Loucy (cell line): Measurements from ENCODE around the gene TAS2R41.

Experiments used
- H2AFZ ChIP-seq: fragments of 200-600 bp; sonication (generic); 2 replicates; pipeline ENCODE4 v1.6.0; 2016; ENCODE audit warnings: antibody characterized with exemption, mild to moderate bottlenecking, low read length, moderate library complexity
- H3F3A ChIP-seq: fragments of 200-600 bp; 2 replicates; pipeline ENCODE4 v1.6.0; 2016; ENCODE audit warnings: antibody characterized with exemption, low read depth, mild to moderate bottlenecking
- H3K27me3 ChIP-seq: fragments of 200-600 bp; sonication (generic); 2 replicates; pipeline ENCODE4 v1.6.1; 2014; ENCODE audit warnings: low read length, mild to moderate bottlenecking; ENCODE audit not compliant: insufficient read depth, poor library complexity, severe bottlenecking
- H3K36me3 ChIP-seq: fragments of 200-600 bp; sonication (generic); 2 replicates; pipeline ENCODE4 v1.6.1; 2016; ENCODE audit warnings: low read length; ENCODE audit not compliant: insufficient read depth
- H3K4me1 ChIP-seq: fragments of 200-600 bp; sonication (generic); 2 replicates; pipeline ENCODE4 v1.5.1; 2014; ENCODE audit warnings: low read length, mild to moderate bottlenecking; ENCODE audit not compliant: insufficient read depth, poor library complexity, severe bottlenecking
- H3K4me2 ChIP-seq: fragments of 200-600 bp; sonication (generic); 2 replicates; pipeline ENCODE4 v1.6.0; 2014; ENCODE audit warnings: antibody characterized with exemption, low read length, low read depth, mild to moderate bottlenecking; ENCODE audit not compliant: poor library complexity, severe bottlenecking
- H3K4me3 ChIP-seq: fragments of 200-600 bp; sonication (generic); 2 replicates; pipeline ENCODE4 v1.5.1; 2014; ENCODE audit warnings: low read length, mild to moderate bottlenecking, mixed read lengths; ENCODE audit not compliant: poor library complexity, severe bottlenecking
- H3K79me2 ChIP-seq: fragments of 200-600 bp; sonication (generic); 2 replicates; pipeline ENCODE4 v1.6.1; 2014; ENCODE audit warnings: low read length; ENCODE audit not compliant: insufficient read depth
- H3K9ac ChIP-seq: fragments of 200-600 bp; sonication (generic); 2 replicates; pipeline ENCODE4 v1.6.0; 2014; ENCODE audit warnings: mild to moderate bottlenecking, low read depth, low read length, moderate library complexity; ENCODE audit not compliant: poor library complexity, severe bottlenecking
- H3K9me2 ChIP-seq: fragments of 200-600 bp; sonication (generic); replicated peaks from 2 replicates; pipeline ENCODE4 v1.6.1; 2016; ENCODE audit warnings: low read depth, low read length, mixed read lengths
- H3K9me3 ChIP-seq: fragments of 200-600 bp; sonication (generic); 2 replicates; pipeline ENCODE4 v1.6.1; 2014; ENCODE audit warnings: mild to moderate bottlenecking, antibody characterized with exemption, low read length, low read depth; ENCODE audit not compliant: insufficient read depth
- H4K20me1 ChIP-seq: fragments of 200-600 bp; sonication (generic); 2 replicates; pipeline ENCODE4 v1.6.0; 2014; ENCODE audit warnings: antibody characterized with exemption, low read length, mild to moderate bottlenecking; ENCODE audit not compliant: insufficient read depth, poor library complexity, severe bottlenecking
- EZH2phosphoT487 ChIP-seq: fragments of 200-600 bp; IDR thresholded peaks from 2 replicates; pipeline ENCODE4 v1.6.1; 2018; ENCODE audit warnings: antibody characterized with exemption, mild to moderate bottlenecking, moderate library complexity, borderline replicate concordance
- TF ChIP-seq, protein P1 (sequence below): fragments of 200-600 bp; sonication (generic); conservative IDR thresholded peaks from 2 replicates; pipeline ENCODE4 v1.5.1; 2014; ENCODE audit warnings: mild to moderate bottlenecking, antibody characterized with exemption, low read length

Gene TAS2R41

DNA sequence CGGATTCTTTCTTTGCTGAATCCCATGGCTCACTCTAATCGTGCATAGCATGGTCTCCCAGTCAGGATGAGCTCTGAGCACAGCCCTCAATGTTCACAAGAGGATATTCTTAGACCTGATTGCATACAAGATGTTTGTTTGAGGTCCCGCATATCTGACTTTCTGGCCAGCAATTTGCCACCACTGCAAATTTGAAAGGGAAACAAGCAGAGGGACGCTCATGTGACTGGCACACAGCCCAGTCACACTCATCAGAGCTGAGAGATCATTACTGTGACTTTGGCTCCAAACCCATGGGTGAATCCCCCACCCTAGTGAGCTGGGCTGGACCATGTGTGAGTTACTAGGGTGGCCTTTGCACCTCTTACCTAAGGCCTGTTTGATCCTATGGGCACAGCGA lies 9.9 kb downstream of the TAS2R41 start:
- no peaks in the 10 kb centered on the region for H4K20me1 ChIP-seq
- TF ChIP-seq, protein P1, sequence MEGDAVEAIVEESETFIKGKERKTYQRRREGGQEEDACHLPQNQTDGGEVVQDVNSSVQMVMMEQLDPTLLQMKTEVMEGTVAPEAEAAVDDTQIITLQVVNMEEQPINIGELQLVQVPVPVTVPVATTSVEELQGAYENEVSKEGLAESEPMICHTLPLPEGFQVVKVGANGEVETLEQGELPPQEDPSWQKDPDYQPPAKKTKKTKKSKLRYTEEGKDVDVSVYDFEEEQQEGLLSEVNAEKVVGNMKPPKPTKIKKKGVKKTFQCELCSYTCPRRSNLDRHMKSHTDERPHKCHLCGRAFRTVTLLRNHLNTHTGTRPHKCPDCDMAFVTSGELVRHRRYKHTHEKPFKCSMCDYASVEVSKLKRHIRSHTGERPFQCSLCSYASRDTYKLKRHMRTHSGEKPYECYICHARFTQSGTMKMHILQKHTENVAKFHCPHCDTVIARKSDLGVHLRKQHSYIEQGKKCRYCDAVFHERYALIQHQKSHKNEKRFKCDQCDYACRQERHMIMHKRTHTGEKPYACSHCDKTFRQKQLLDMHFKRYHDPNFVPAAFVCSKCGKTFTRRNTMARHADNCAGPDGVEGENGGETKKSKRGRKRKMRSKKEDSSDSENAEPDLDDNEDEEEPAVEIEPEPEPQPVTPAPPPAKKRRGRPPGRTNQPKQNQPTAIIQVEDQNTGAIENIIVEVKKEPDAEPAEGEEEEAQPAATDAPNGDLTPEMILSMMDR = no peak
- no peak for TF ChIP-seq EZH2phosphoT487
- H3K36me3 ChIP-seq = no peaks in the 10 kb centered on the region
- no peak overlapping the region for H3K4me2 ChIP-seq
- H3K9me3 ChIP-seq = no peaks in the 10 kb centered on the region
- no peak overlapping the region for H3K9ac ChIP-seq
- H3K27me3 ChIP-seq = no peaks in the 10 kb centered on the region
- H3K4me1 ChIP-seq = no peaks in the 10 kb centered on the region
- no peak overlapping the region for H2AFZ ChIP-seq
- H3F3A ChIP-seq = no peaks in the 10 kb centered on the region
- no peaks in the 10 kb centered on the region for H3K79me2 ChIP-seq
- H3K4me3 ChIP-seq = no peak overlapping the region
- H3K9me2 ChIP-seq = no peaks in the 10 kb centered on the region

DNA sequence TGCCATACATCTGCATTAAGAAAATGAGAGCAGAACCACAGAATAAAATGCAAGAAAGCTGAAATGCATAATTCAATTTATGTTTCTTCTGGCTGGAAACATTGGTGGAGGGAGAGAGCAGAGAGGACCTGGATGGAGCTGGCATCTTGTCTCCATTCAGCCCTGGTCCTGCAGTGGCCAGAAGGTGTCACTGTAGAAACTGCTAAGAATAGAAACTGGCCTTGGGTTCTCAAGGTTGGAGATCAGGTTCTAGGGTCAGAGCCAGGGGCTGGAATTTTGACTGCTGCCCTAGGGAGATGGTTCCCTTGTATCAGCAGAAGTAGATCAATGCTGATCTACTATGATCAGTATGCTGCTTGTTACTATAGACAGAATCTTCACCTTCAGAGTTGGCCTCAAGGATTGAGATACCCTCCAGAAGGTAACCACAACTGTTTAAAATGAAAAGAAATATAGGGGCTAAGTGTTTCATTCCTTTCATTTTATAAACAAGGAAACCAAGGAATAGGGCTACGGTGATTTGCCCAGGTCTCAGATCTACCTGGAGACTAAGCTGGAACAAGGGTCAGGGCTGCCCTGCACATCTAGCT lies 13.1 kb downstream of the TAS2R41 start:
- no peak for TF ChIP-seq EZH2phosphoT487
- TF ChIP-seq, protein P1 = peak; percentile 73
- Histone ChIP-seq H3K4me3 (no peak overlapping the region), H3K36me3 (no peaks in the 10 kb centered on the region), H4K20me1 (no peaks in the 10 kb centered on the region), H3K9me3 (no peaks in the 10 kb centered on the region), H3K4me2 (no peak overlapping the region), H3K79me2 (no peaks in the 10 kb centered on the region), H3F3A (no peaks in the 10 kb centered on the region), H2AFZ (no peak overlapping the region), H3K4me1 (peaks cover 2% of the 10 kb centered on the region), H3K27me3 (no peaks in the 10 kb centered on the region), H3K9ac (no peak overlapping the region), H3K9me2 (no peaks in the 10 kb centered on the region)

- peaks cover 2% of the 10 kb centered on the region for H3K4me1 ChIP-seq
- H3K4me3 ChIP-seq = no peak overlapping the region
- no peak overlapping the region for H3K4me2 ChIP-seq
- no peaks in the 10 kb centered on the region for H3K36me3 ChIP-seq
- H3F3A ChIP-seq = no peaks in the 10 kb centered on the region
- no peaks in the 10 kb centered on the region for H3K27me3 ChIP-seq
- TF ChIP-seq, protein P1 = no peak
- no peaks in the 10 kb centered on the region for H4K20me1 ChIP-seq
- H3K9me2 ChIP-seq = no peaks in the 10 kb centered on the region
- H3K79me2 ChIP-seq = no peaks in the 10 kb centered on the region
- no peaks in the 10 kb centered on the region for H3K9me3 ChIP-seq
- H3K9ac ChIP-seq = no peak overlapping the region
- no peak overlapping the region for H2AFZ ChIP-seq
Measured at GRCh38 chr7:143492043-143492471, 14.4 kb downstream of the TAS2R41 start.
